SJSA1 (cell line): ENCODE results near the gene ARHGAP31. TPM values are rescaled to one million over a fixed set of nuclear protein-coding genes. Genes with fewer than 3 reads are reported as not detected.

Source experiments
- DNase-seq, 2 experiments: peaks; one replicate each; pipeline ENCODE4 v3.0.0-alpha.2; 2015 to 2020; ENCODE audit warnings: low spot score in 2 of 2, low read depth in 1 of 2
- H3K27ac ChIP-seq: fragments of 250-450 bp; sonication (Bioruptor Pico); 2 replicates; pipeline ENCODE4 v1.5.1; 2020; ENCODE audit warnings: mild to moderate bottlenecking, moderate library complexity
- H3K27me3 ChIP-seq: fragments of 250-450 bp; sonication (Bioruptor Pico); replicated peaks from 2 replicates; pipeline ENCODE4 v1.5.1; 2020; ENCODE audit warnings: mild to moderate bottlenecking, moderate library complexity
- H3K36me3 ChIP-seq: fragments of 250-450 bp; sonication (Bioruptor Pico); 2 replicates; pipeline ENCODE4 v1.5.1; 2020; ENCODE audit warnings: mild to moderate bottlenecking
- H3K4me1 ChIP-seq: fragments of 250-450 bp; sonication (Bioruptor Pico); replicated peaks from 2 replicates; pipeline ENCODE4 v1.6.1; 2021; ENCODE audit warnings: mild to moderate bottlenecking
- H3K4me3 ChIP-seq: fragments of 250-450 bp; sonication (Bioruptor Pico); 2 replicates; pipeline ENCODE4 v1.5.1; 2020; ENCODE audit warnings: mild to moderate bottlenecking
- H3K9me3 ChIP-seq: fragments of 250-450 bp; sonication (Bioruptor Pico); replicated peaks from 2 replicates; pipeline ENCODE4 v1.5.1; 2020; ENCODE audit warnings: mild to moderate bottlenecking
- total RNA-seq: library from RNA; depleted of rRNA; stranded (reverse); fragments of >200 nt; shearing (Covaris generic); gene quantifications from 2 replicates; pipeline ENCODE4 v1.2.3, GENCODE V29; 2014

The ARHGAP31 gene
- total RNA-seq, 1 experiment from 2014 or later, result 13.7 TPM

- Histone ChIP-seq H3K4me3 (no peak overlapping the region), H3K27me3 (no peaks in the 10 kb centered on the region), H3K27ac (no peak overlapping the region), H3K36me3 (peaks cover 61% of the 10 kb centered on the region), H3K4me1 (no peaks in the 10 kb centered on the region), H3K9me3 (no peaks in the 10 kb centered on the region)
- no peak for DNase-seq
Observed at GRCh38 chr3:119409844-119410243, 115.7 kb downstream of the ARHGAP31 start.

- no peaks in the 10 kb centered on the region for H3K27me3 ChIP-seq
- H3K27ac ChIP-seq, result no peak overlapping the region
- peaks cover 68% of the 10 kb centered on the region for H3K36me3 ChIP-seq
- no peaks in the 10 kb centered on the region for H3K4me1 ChIP-seq
- DNase-seq, result no peak
- no peaks in the 10 kb centered on the region for H3K9me3 ChIP-seq
- no peak overlapping the region for H3K4me3 ChIP-seq
Observed at GRCh38 chr3:119413603-119414280, 119.6 kb downstream of the ARHGAP31 start.

DNA sequence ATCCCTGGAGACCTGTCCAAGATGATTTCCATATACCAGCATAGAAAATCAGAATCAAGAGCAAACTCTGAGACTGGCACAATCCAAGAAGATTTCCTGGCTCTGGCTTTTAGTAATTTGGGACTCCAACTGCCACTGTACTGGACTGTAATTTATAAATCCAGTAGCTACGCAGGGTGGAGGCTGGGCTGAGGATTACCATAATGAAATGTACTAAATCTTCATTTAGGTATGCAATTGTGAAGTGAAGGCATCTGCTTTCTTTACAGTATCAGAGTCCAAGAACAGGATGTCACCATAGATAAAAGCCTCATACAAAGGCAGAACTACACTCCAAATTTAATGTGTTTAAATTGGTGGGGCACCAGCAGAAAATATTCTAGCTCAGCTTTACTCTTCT lies 122.7 kb downstream of the ARHGAP31 start:
- Histone ChIP-seq H3K4me3 (no peak overlapping the region), H3K4me1 (no peaks in the 10 kb centered on the region), H3K27ac (no peak overlapping the region)

GRCh38 chr3:119417771-119418512 lies 123.8 kb downstream of the ARHGAP31 start:
- Histone ChIP-seq H3K36me3 (peaks cover 39% of the 10 kb centered on the region), H3K27me3 (no peaks in the 10 kb centered on the region), H3K27ac (no peak overlapping the region), H3K4me1 (no peaks in the 10 kb centered on the region), H3K4me3 (no peak overlapping the region), H3K9me3 (no peaks in the 10 kb centered on the region)
- no peak for DNase-seq

More for the DNA sequence above, 122.7 kb downstream of the ARHGAP31 start:
- H3K36me3 ChIP-seq, result peaks cover 39% of the 10 kb centered on the region
- H3K27me3 ChIP-seq, result no peaks in the 10 kb centered on the region
- no peak for DNase-seq
- no peaks in the 10 kb centered on the region for H3K9me3 ChIP-seq

GRCh38 chr3:119418641-119419040 lies 124.5 kb downstream of the ARHGAP31 start:
- H3K36me3 ChIP-seq, result peaks cover 35% of the 10 kb centered on the region
- DNase-seq, result peak in 1 of 2 experiments; percentile 4
- no peaks in the 10 kb centered on the region for H3K4me1 ChIP-seq
- no peak overlapping the region for H3K27ac ChIP-seq
- H3K9me3 ChIP-seq, result no peaks in the 10 kb centered on the region
- H3K27me3 ChIP-seq, result no peaks in the 10 kb centered on the region
- no peak overlapping the region for H3K4me3 ChIP-seq

GRCh38 chr3:119420196-119420595 lies 126.0 kb downstream of the ARHGAP31 start:
- Histone ChIP-seq H3K4me1 (no peaks in the 10 kb centered on the region), H3K36me3 (peaks cover 19% of the 10 kb centered on the region), H3K4me3 (no peak overlapping the region), H3K27ac (no peak overlapping the region), H3K27me3 (no peaks in the 10 kb centered on the region), H3K9me3 (no peaks in the 10 kb centered on the region)
- no peak for DNase-seq

- Histone ChIP-seq H3K27me3 (no peaks in the 10 kb centered on the region), H3K4me3 (no peak overlapping the region), H3K4me1 (no peaks in the 10 kb centered on the region), H3K27ac (no peak overlapping the region), H3K36me3 (peaks cover 50% of the 10 kb centered on the region), H3K9me3 (peaks cover 10% of the 10 kb centered on the region)
- DNase-seq, result no peak
Observed at GRCh38 chr3:119427669-119428068, 133.5 kb downstream of the ARHGAP31 start.

- no peak for DNase-seq
- Histone ChIP-seq H3K4me1 (no peaks in the 10 kb centered on the region), H3K36me3 (peaks cover 59% of the 10 kb centered on the region), H3K27me3 (no peaks in the 10 kb centered on the region), H3K27ac (no peak overlapping the region), H3K9me3 (peaks cover 10% of the 10 kb centered on the region), H3K4me3 (no peak overlapping the region)
Observed at GRCh38 chr3:119428538-119428937, 134.4 kb downstream of the ARHGAP31 start.

- Histone ChIP-seq H3K27me3 (no peaks in the 10 kb centered on the region), H3K27ac (no peak overlapping the region), H3K36me3 (peaks cover 88% of the 10 kb centered on the region), H3K9me3 (no peaks in the 10 kb centered on the region), H3K4me3 (no peak overlapping the region), H3K4me1 (no peaks in the 10 kb centered on the region)
- no peak for DNase-seq
Observed at GRCh38 chr3:119433613-119434325, 139.6 kb downstream of the ARHGAP31 start.

- DNase-seq, result no peak
- Histone ChIP-seq H3K4me1 (no peaks in the 10 kb centered on the region), H3K4me3 (no peak overlapping the region), H3K27me3 (no peaks in the 10 kb centered on the region), H3K27ac (no peak overlapping the region), H3K9me3 (no peaks in the 10 kb centered on the region), H3K36me3 (peaks cover 84% of the 10 kb centered on the region)
Observed at GRCh38 chr3:119434703-119435102, 140.5 kb downstream of the ARHGAP31 start.

DNA sequence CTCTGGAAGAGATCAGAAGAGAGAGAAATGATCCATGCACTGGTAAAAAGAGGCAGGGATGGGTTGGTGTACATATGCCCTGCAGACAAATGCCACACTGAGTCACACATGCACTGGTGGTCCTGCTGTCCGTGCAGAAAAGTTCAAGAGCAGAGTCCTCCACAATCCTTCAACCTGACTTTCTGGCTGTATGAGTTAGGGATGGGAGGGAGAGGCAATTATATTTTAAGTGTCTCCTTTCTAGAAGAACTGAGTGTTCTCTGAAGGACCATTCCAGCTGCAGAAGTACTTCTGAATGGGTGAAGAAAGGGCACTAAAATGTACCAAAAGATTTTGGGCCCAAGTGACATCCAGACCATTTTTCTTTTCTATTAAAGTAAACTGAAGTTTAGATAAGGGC lies 142.8 kb downstream of the ARHGAP31 start:
- Histone ChIP-seq H3K36me3 (peaks cover 81% of the 10 kb centered on the region), H3K4me1 (no peaks in the 10 kb centered on the region), H3K4me3 (no peak overlapping the region)

DNA sequence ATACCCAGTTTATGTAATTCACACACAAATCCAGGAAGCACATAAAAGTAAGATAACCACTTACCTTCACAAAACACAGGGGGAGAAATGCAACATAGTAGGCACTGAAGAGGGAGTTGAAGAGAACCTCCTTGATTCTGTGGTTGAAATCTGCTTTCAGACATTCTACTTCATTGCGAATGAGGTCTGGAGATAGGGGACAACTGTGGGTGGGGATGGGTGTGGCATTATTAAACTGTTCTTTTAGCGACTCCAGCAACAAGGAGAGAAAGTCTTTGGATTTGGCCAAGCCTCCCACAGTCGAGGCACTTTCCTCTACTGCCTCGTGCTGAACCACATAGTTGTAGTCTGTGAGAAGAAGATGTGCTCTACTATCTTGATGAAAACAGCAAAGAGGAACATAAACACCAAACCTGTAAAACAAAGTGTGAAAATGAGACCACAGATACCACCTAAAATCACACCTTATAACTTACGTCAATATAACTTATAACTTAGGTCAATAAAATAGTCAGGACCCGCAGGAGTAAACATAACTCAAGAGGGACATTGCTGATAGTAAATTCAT lies 143.6 kb downstream of the ARHGAP31 start:
- Histone ChIP-seq H3K27me3 (no peaks in the 10 kb centered on the region), H3K4me3 (no peak overlapping the region), H3K9me3 (no peaks in the 10 kb centered on the region), H3K36me3 (peaks cover 83% of the 10 kb centered on the region), H3K27ac (no peak overlapping the region), H3K4me1 (no peaks in the 10 kb centered on the region)
- no peak for DNase-seq

More for the DNA sequence above, 142.8 kb downstream of the ARHGAP31 start:
- Histone ChIP-seq H3K27me3 (no peaks in the 10 kb centered on the region), H3K9me3 (no peaks in the 10 kb centered on the region), H3K27ac (no peak overlapping the region)
- no peak for DNase-seq

- Histone ChIP-seq H3K36me3 (peaks cover 81% of the 10 kb centered on the region), H3K27me3 (no peaks in the 10 kb centered on the region), H3K4me3 (no peak overlapping the region), H3K27ac (no peak overlapping the region), H3K4me1 (no peaks in the 10 kb centered on the region), H3K9me3 (no peaks in the 10 kb centered on the region)
- DNase-seq, result no peak
Observed at GRCh38 chr3:119443179-119443578, 149.0 kb downstream of the ARHGAP31 start.

DNA sequence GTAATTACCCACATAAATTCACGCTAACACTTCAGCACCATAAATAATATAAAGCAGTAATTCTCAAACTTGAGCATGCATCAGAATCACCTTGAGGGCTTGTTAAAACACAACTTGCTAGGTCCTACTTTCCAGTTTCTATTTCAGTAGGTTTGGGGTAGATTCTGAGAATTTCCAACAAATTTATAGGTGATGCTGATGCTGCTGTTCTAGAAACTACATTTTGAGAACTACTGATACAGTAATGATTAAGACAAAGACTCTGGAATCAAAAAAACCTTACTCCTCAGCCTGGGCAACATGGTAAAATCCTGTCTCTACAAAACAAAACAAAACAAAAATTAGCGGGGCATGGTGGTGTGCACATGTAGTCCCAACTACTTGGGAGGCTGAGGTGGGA lies 150.4 kb downstream of the ARHGAP31 start:
- no peaks in the 10 kb centered on the region for H3K27me3 ChIP-seq
- no peaks in the 10 kb centered on the region for H3K4me1 ChIP-seq
- no peak overlapping the region for H3K4me3 ChIP-seq
- no peaks in the 10 kb centered on the region for H3K9me3 ChIP-seq
- peaks cover 88% of the 10 kb centered on the region for H3K36me3 ChIP-seq
- no peak for DNase-seq
- H3K27ac ChIP-seq, result no peak overlapping the region
